Astrocyte (in vitro differentiated cells and primary cell): ENCODE data around the gene HSD17B3.

ENCODE experiments used
- CTCF ChIP-seq: IDR thresholded peaks from 2 replicates; pipeline ENCODE4 v1.5.1; 2011; ENCODE audit warnings: low read depth, mild to moderate bottlenecking, inconsistent platforms, low read length, moderate library complexity; ENCODE audit not compliant: insufficient read depth
- EZH2 ChIP-seq: IDR thresholded peaks from 2 replicates; pipeline ENCODE4 v1.6.1; 2012; ENCODE audit warnings: mild to moderate bottlenecking, low read length, inconsistent platforms; ENCODE audit not compliant: insufficient read depth

- TF ChIP-seq CTCF: no peak
- no peak for TF ChIP-seq EZH2
Measured at GRCh38 chr9:96299823-96300222, 2.2 kb downstream of the HSD17B3 start.
